Smooth muscle cell of the coronary artery (primary cell): ENCODE results near the gene TXN2. TPM values are rescaled to one million over a fixed set of nuclear protein-coding genes. Genes with fewer than 3 reads are reported as not detected.

Experiments
- total RNA-seq: library from RNA; depleted of rRNA; stranded (reverse); fragments of >200 nt; gene quantifications from 2 replicates; pipeline ENCODE4 v1.2.3, GENCODE V29; 2014; ENCODE audit warnings: low replicate concordance

TXN2 gene, protein sequence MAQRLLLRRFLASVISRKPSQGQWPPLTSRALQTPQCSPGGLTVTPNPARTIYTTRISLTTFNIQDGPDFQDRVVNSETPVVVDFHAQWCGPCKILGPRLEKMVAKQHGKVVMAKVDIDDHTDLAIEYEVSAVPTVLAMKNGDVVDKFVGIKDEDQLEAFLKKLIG
- 26.5 and 57.7 TPM in 2 replicates for total RNA-seq

DNA sequence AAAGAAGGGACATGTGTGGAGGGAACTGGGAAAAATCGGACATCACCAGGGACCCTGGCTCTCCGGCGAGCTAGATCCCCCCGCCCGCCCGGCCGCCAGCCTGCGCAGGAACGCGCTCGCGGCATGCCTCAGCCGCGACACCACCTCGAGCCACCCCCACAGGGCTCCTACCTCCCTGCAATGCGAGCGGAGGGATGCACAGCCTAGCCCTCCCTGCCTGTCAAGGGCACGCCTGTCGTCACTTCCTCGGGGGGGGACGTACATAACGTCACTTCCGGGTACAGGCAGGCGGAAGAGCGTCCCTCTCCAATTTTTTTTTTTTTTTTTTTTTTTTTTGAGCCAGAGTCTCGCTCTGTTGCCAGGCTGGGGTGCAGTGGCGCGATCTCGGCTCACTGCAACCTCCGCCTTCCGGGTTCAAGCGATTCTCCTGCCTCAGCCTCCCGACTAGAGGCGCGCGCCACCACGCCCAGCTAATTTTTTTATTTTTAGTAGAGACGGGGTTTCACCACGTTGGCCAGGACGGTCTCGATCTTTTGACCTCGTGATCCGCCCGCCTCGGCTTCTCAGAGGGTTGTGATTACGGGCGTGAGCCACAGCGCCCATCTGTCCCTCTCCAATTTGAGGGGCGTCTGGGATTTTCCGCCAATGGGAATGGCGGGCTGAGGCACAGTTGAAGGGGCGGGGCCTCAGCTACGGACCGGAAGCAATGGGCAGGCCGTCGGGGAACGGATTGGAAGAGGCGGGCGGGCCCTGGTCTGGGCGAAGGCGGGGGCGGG is at the start of gene TXN2:
Gene TXN2, minus strand, starts transcription at position 248 of the 776 bp plus-strand sequence. CDS start 803 bp downstream, outside the sequence.

DNA sequence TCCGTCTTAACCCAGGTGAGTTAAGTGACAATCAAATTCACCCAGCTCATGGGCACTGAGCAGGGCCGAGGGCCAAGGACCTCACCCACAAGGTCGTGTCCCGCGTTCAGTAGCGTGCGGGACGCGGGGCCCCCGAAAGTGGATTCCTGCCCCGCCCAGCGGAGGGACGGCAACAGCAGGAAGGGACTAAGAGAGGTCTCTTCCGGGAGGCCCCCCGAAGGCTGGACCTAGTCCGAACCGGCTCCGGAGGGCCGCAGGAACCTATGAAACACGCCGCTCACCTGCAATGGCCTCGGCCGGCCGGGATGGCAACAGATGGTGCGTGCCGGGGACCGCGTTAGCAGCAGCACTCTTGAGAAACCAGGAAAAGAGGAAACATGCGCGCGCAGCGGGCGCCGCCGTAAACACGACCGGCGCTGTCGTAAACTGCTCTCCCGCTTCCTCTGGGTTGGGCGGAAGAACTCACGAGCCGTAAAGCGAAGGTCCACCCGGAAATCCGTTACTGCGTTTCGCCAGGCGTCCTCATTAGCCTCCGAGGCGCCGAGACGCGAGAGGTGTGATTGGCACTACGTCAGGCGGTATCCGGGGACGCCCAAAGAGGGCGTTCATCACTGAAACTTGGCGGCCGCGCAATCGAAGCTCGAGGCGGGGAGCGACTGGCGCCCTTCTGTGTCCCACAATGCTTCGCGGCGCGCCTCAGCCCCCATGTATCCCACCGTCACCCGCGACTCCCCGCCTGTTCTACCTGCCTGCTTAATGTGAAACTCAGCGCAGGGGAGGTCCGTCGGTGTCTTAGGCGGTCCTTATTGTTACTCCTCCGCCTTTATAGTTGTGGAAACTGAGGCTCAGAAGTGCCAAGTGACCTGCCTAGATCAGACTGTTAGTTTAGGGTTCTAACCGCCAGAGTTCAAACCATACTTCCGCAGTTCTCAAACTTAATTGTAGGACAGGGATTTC is 47.6 kb upstream of the TXN2 start, which contains the start of gene EIF3D:
Gene EIF3D, minus strand, starts transcription at position 372 of the 957 bp plus-strand sequence. CDS start 3,045 bp downstream, outside the sequence.

DNA sequence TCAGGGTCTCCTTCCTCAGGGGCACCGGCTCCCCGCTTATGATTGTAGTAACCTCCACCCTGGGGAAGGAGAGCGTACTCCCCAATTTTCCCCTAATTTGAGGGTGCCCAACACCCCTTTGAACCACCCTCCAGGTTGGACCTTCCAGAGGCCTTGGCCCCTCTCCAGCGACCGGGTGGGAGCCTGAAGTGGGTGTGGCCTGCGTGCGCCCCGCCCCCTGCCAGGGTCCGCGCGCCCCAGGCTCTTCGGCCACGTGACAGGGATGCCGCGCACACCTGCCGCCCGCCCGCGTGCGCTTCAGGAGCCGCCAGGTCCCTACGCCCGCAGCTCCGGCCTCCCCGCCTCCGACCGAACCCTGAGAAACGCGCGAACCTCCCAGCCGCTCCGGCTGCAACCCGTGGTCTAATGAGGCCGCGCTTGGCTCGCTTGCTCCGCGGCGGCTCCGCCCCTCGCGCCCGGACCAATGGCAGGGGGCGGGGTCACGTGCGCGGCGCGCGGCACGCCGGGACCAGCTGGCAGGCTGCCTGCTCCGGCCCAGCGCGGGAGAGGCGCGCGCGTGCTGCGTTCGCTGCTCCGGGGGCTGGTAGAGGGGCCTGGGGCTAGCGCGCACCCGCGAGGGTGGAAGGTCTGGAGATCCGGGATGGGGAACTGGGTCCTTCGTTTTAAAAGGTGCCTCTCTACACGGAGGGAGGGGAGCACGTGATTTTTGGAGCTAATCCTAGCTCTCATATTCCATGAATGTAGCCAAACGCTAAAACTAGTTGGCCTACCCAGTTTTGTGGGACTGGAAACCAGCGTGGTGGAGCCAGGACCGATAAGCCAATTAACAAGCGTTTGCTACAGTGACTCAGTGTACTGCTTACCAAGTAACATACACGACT is 25.4 kb upstream of the TXN2 start, which contains the start of gene FOXRED2:
Gene FOXRED2, minus strand, starts transcription at position 404 of the 881 bp plus-strand sequence. CDS start 618 bp downstream, outside the sequence.

Other genes with a start within 250 kb of the TXN2 start
- 49.6 and 53.1 TPM in 2 replicates for gene APOL2, start 242.1 kb downstream of the TXN2 start, total RNA-seq
- 12.0 and 45.5 TPM in 2 replicates for gene APOL1, start 228.5 kb downstream of the TXN2 start, total RNA-seq
- 686 and 1,062 TPM in 2 replicates for gene MYH9, start 93.7 kb downstream of the TXN2 start, total RNA-seq
- 2.4 and 4.9 TPM in 2 replicates for gene FOXRED2, start 25.4 kb upstream of the TXN2 start, total RNA-seq
- 403 and 814 TPM in 2 replicates for gene EIF3D, start 47.5 kb upstream of the TXN2 start, total RNA-seq
- gene CACNG2, start 222.1 kb upstream of the TXN2 start, total RNA-seq: not detected in 2 replicates